ENCODE results near the gene SENP3. TPM values are rescaled to one million over a fixed set of nuclear protein-coding genes. Genes with fewer than 3 reads are reported as not detected.

The SENP3 gene
- total and polyA plus RNA-seq, 2 of the 4 experiments (the other 2 are of a cell fraction) = 82.4 to 120 TPM

GRCh38 chr17:7587420-7588151, 25.9 kb downstream of the SENP3 start:
- dilution Hi-C loops (cut with HindIII; ENCODE audit: low sequenced_read_pairs, unreplicated experiment) (no loop called here), intact Hi-C loops (cut with micrococcal nuclease) (loop anchor here (1.0 to 2.0 kb wide), 2 partner anchors 101 to 307 kb away; partner anchors contain the start of genes SLC2A4 and WRAP53), in situ Hi-C loops (cut with MboI; ENCODE audit: low sequenced_read_pairs) (no loop called here)
- Histone ChIP-seq H4K5ac (ENCODE audit: low read depth, low read length) (peak overlapping the region; percentile 35; the same call in 1 of the 2 replicates), H3K14ac (replicated peaks; ENCODE audit: low read depth, low read length) (peak overlapping the region; percentile 78), H2AK9ac (replicated peaks; ENCODE audit: low read depth, low read length, poor library complexity) (peak overlapping the region; percentile 96), H2AK5ac (ENCODE audit: low read depth, low read length) (peak overlapping the region; percentile 76), H2BK20ac (ENCODE audit: low read depth, low read length) (peak overlapping the region; percentile 9; the same call in 1 of the 2 replicates), H2AFZ (replicated peaks; ENCODE audit: low read length, poor library complexity) (peak overlapping the region; percentile 73), H3K27me3 (ENCODE audit: control insufficient read depth, insufficient read depth, low read length) (no peaks in the 10 kb centered on the region), H3K4me2 (ENCODE audit: low read depth, low read length) (peak overlapping the region; percentile 36), H3K79me1 (ENCODE audit: low read depth in 1 of 2, low read length in 2 of 2) (peaks cover 21 to 77% of the 10 kb centered on the region in 2 experiments), H3K4ac (ENCODE audit: low read depth, low read length) (peak overlapping the region; percentile 90), H4K8ac (ENCODE audit: low read depth in 2 of 2, low read length in 2 of 2) (peak overlapping the region; percentile 20 to 87; a peak in 3 of 4 replicates), H3K4me3 (ENCODE audit: insufficient read depth, low read depth, low read length) (no peak overlapping the region), H3K27ac (ENCODE audit: insufficient read depth, low read length) (peak overlapping the region; percentile 82), H3K36me3 (ENCODE audit: control insufficient read depth, insufficient read depth, low read length) (peaks cover 29% of the 10 kb centered on the region), H3K9me1 (ENCODE audit: insufficient read depth, low read length) (peaks cover 18% of the 10 kb centered on the region), H3K56ac (ENCODE audit: extremely low read depth, insufficient read depth, low read length) (peak overlapping the region; percentile 60), H2BK120ac (ENCODE audit: low read depth, low read length) (peak overlapping the region; percentile 35; the same call in 1 of the 2 replicates), H4K91ac (ENCODE audit: insufficient read depth, low read depth, low read length) (peak overlapping the region; percentile 71), H2BK15ac (ENCODE audit: low read depth, low read length) (peak overlapping the region; percentile 64; the same call in 2 of the 3 replicates), H3K4me1 (ENCODE audit: control insufficient read depth, insufficient read depth, low read length) (peaks cover 42% of the 10 kb centered on the region), H4K20me1 (ENCODE audit: insufficient read depth, low read length) (peaks cover 15% of the 10 kb centered on the region), H2BK5ac (ENCODE audit: low read depth, low read length, poor library complexity, severe bottlenecking) (peak overlapping the region; percentile 90), H3K18ac (ENCODE audit: low read depth, low read length) (no peak overlapping the region), H3K9ac (ENCODE audit: low read depth, low read length) (peak overlapping the region; percentile 13; the same call in 1 of the 2 replicates), H3K23ac (ENCODE audit: low read depth, low read length) (peak overlapping the region; percentile 88), H3K9me3 (ENCODE audit: control insufficient read depth, insufficient read depth, low read length) (no peaks in the 10 kb centered on the region)
- ChIA-PET POLR2A (ENCODE audit: unreplicated experiment) (interaction anchor here (1.4 kb wide), 1 partner anchor 11 kb away, joined by 4 read pairs; no protein-coding TSS in a partner anchor), CTCF (interaction anchor here (0.9 kb wide), 1 partner anchor 27 kb away, joined by 4 read pairs; no protein-coding TSS in a partner anchor)
- 7% methylated on average over 4 of the region's 12 CpGs; no CpG with 5 or more reads in 1 of the 2 experiments for WGBS, 2 experiments (ENCODE audit: extremely low coverage in 2 of 2, insufficient read length in 1 of 2)
- DNase-seq = peak; percentile 98
- BruUV-seq (replicated peaks) = no TSS peak
- ATAC-seq (ENCODE audit: low read depth) = peak; percentile 52
- TF ChIP-seq, protein P1, sequence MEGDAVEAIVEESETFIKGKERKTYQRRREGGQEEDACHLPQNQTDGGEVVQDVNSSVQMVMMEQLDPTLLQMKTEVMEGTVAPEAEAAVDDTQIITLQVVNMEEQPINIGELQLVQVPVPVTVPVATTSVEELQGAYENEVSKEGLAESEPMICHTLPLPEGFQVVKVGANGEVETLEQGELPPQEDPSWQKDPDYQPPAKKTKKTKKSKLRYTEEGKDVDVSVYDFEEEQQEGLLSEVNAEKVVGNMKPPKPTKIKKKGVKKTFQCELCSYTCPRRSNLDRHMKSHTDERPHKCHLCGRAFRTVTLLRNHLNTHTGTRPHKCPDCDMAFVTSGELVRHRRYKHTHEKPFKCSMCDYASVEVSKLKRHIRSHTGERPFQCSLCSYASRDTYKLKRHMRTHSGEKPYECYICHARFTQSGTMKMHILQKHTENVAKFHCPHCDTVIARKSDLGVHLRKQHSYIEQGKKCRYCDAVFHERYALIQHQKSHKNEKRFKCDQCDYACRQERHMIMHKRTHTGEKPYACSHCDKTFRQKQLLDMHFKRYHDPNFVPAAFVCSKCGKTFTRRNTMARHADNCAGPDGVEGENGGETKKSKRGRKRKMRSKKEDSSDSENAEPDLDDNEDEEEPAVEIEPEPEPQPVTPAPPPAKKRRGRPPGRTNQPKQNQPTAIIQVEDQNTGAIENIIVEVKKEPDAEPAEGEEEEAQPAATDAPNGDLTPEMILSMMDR (conservative IDR thresholded peaks at IDR 0.05; ENCODE audit: low read depth, low read length) = peak; percentile 27; the same call in 1 of the 2 replicates
- TF ChIP-seq MAZ (IDR thresholded peaks at IDR 0.05; ENCODE audit: borderline replicate concordance, low read depth, low read length) = peak; percentile 63
- no peak for TF ChIP-seq BHLHE40 (IDR thresholded peaks at IDR 0.05; ENCODE audit: low read depth, low read length)
- peak; percentile 63 for TF ChIP-seq RCOR1 (IDR thresholded peaks at IDR 0.05; ENCODE audit: insufficient replicate concordance, low read length)
- TF ChIP-seq MAFK (IDR thresholded peaks at IDR 0.05; ENCODE audit: low read depth, low read length) = no peak
- peak; percentile 54; the same call in 1 of the 2 replicates for TF ChIP-seq FOS (IDR thresholded peaks at IDR 0.05; ENCODE audit: low read depth, low read length)
- 0 out of 2 replicates have a peak, but pooled peaks have one; percentile 46 for TF ChIP-seq POLR2A (IDR thresholded peaks at IDR 0.05; ENCODE audit: low read depth, low read length)
- TF ChIP-seq CHD1 (IDR thresholded peaks at IDR 0.05; ENCODE audit: low read depth, low read length) = no peak
- TF ChIP-seq RAD21 (IDR thresholded peaks at IDR 0.05; ENCODE audit: low read length) = peak; percentile 35
- TF ChIP-seq CEBPB (IDR thresholded peaks at IDR 0.05; ENCODE audit: low read depth, low read length) = no peak
- TF ChIP-seq, protein P2, sequence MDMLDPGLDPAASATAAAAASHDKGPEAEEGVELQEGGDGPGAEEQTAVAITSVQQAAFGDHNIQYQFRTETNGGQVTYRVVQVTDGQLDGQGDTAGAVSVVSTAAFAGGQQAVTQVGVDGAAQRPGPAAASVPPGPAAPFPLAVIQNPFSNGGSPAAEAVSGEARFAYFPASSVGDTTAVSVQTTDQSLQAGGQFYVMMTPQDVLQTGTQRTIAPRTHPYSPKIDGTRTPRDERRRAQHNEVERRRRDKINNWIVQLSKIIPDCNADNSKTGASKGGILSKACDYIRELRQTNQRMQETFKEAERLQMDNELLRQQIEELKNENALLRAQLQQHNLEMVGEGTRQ (IDR thresholded peaks at IDR 0.05; ENCODE audit: low read depth, low read length) = no peak

Data from IMR-90 (cell line).